Urinary bladder (tissue), 4 donors: ENCODE results near the gene RRP15. TPM values are rescaled to one million over a fixed set of nuclear protein-coding genes. Genes with fewer than 3 reads are reported as not detected.

Source experiments
- DNase-seq: peaks from one replicate; pipeline ENCODE4 v3.0.0-alpha.2; 2015; ENCODE audit errors: extremely low spot score
- H3K27ac ChIP-seq: one replicate; pipeline ENCODE4 v1.5.1; 2013; ENCODE audit warnings: low read depth, mild to moderate bottlenecking, moderate library complexity
- H3K36me3 ChIP-seq: one replicate; pipeline ENCODE4 v1.6.1; 2013; ENCODE audit warnings: mild to moderate bottlenecking, moderate library complexity; ENCODE audit not compliant: insufficient read depth
- H3K4me1 ChIP-seq: one replicate; pipeline ENCODE4 v1.6.1; 2013; ENCODE audit warnings: mild to moderate bottlenecking, moderate library complexity; ENCODE audit not compliant: insufficient read depth
- H3K4me3 ChIP-seq: one replicate; pipeline ENCODE4 v1.5.1; 2013; ENCODE audit warnings: low read depth, low read length
- WGBS: extraction: QIAGEN DNeasy Blood & Tissue Kit; methylation state at CpG from one replicate; pipeline ENCODE4 v1.1.7; 2013; 5-methylcytosine and 5-hydroxymethylcytosine counted together
- polyA plus RNA-seq: library from polyadenylated mRNA; stranded (reverse); fragments of 200-250 nt; gene quantifications from one replicate; pipeline ENCODE4 v1.2.3, GENCODE V29; 2013
- small RNA-seq: library from RNA; depleted of rRNA; stranded (forward); fragments of <200 nt; gene quantifications from one replicate; pipeline ENCODE3, GENCODE V24; 2014
- total RNA-seq: library from RNA; depleted of rRNA; stranded (reverse); fragments of >200 nt; gene quantifications from one replicate; pipeline ENCODE4 v1.2.3, GENCODE V29; 2014
- donor health status: healthy with polysubstance abuse.
- donor health status: healthy.

RRP15 gene
- total and polyA plus RNA-seq, 2 donors = 3.8 to 17.9 TPM

GRCh38 chr1:218383051-218383450 is 98.0 kb downstream of the RRP15 start:
- no peaks in the 10 kb centered on the region for H3K4me1 ChIP-seq
- 73% methylated on average over 2 of the region's 2 CpGs for WGBS
- H3K27ac ChIP-seq = no peak overlapping the region
- no peak for DNase-seq
- H3K4me3 ChIP-seq = no peak overlapping the region
- H3K36me3 ChIP-seq = no peaks in the 10 kb centered on the region

GRCh38 chr1:218383681-218384080 is 98.6 kb downstream of the RRP15 start:
- Histone ChIP-seq H3K4me3 (no peak overlapping the region), H3K4me1 (no peaks in the 10 kb centered on the region), H3K27ac (no peak overlapping the region), H3K36me3 (no peaks in the 10 kb centered on the region)
- no peak for DNase-seq
- 82% methylated on average over 8 of the region's 8 CpGs for WGBS

GRCh38 chr1:218384581-218384993 is 99.5 kb downstream of the RRP15 start:
- H3K27ac ChIP-seq = no peak overlapping the region
- no peak for DNase-seq
- no peak overlapping the region for H3K4me3 ChIP-seq
- 72% methylated on average over 6 of the region's 6 CpGs for WGBS
- no peaks in the 10 kb centered on the region for H3K4me1 ChIP-seq
- no peaks in the 10 kb centered on the region for H3K36me3 ChIP-seq

Small RNA genes lying within 50 kb of the gene (small RNA-seq; reads per million reads assigned to genes)
- not detected for gene AC096638.1

Other genes with a start within 250 kb of the RRP15 start
- gene TGFB2, start 60.0 kb downstream of the RRP15 start, total RNA-seq = 32.8 TPM
- 5.1 TPM for gene TGFB2, start 60.0 kb downstream of the RRP15 start, polyA plus RNA-seq